HG02588 (cell line): ENCODE data around the gene RPS2.

Experiments
- ATAC-seq: cut with Tn5 transposase; IDR thresholded peaks from one replicate; pipeline ENCODE4 v1.9.1; 2021; ENCODE audit warnings: mild to moderate bottlenecking, moderate library complexity; ENCODE audit not compliant: unreplicated experiment

Gene RPS2

GRCh38 chr16:1999866-2000514 lies 35.4 kb upstream of the RPS2 start:
- no peak for ATAC-seq

- ATAC-seq = no peak
Measured at GRCh38 chr16:1998852-1999801, 34.5 kb upstream of the RPS2 start.

GRCh38 chr16:1998360-1998835 lies 33.8 kb upstream of the RPS2 start:
- no peak for ATAC-seq

- ATAC-seq = no peak
Measured at GRCh38 chr16:1997494-1998359, 33.1 kb upstream of the RPS2 start.

GRCh38 chr16:1993731-1994131 lies 29.1 kb upstream of the RPS2 start:
- no peak for ATAC-seq

GRCh38 chr16:1992704-1993317 lies 28.2 kb upstream of the RPS2 start:
- no peak for ATAC-seq

- ATAC-seq = peak; percentile 44
Measured at GRCh38 chr16:1991948-1992703, 27.5 kb upstream of the RPS2 start.

GRCh38 chr16:1991588-1991947 lies 26.9 kb upstream of the RPS2 start:
- no peak for ATAC-seq

- ATAC-seq = no peak
Measured at GRCh38 chr16:1991135-1991551, 26.5 kb upstream of the RPS2 start.

- ATAC-seq = no peak
Measured at GRCh38 chr16:1990351-1991134, 25.9 kb upstream of the RPS2 start.

- ATAC-seq = no peak
Measured at GRCh38 chr16:1990101-1990350, 25.4 kb upstream of the RPS2 start.

GRCh38 chr16:1989209-1990100 lies 24.8 kb upstream of the RPS2 start, which contains the start of gene SYNGR3:
Gene SYNGR3 (plus strand): TSS chr16:1989970. CDS start chr16:1990103, 133 bp downstream.
- ATAC-seq = no peak

GRCh38 chr16:1987198-1987597 lies 22.6 kb upstream of the RPS2 start:
- no peak for ATAC-seq

- no peak for ATAC-seq
Measured at GRCh38 chr16:1985466-1986150, 21.0 kb upstream of the RPS2 start.

- no peak for ATAC-seq
Measured at GRCh38 chr16:1984347-1985225, 20.0 kb upstream of the RPS2 start.

GRCh38 chr16:1983544-1984346 lies 19.1 kb upstream of the RPS2 start, which contains the start of gene GFER:
Gene GFER (plus strand): TSS chr16:1984193. CDS start chr16:1984219, 26 bp downstream.
- ATAC-seq = peak; percentile 72
